Left lobe of liver (tissue), 2 donors: ENCODE measurements around the gene MTHFD2. TPM values are rescaled to one million over a fixed set of nuclear protein-coding genes. Genes with fewer than 3 reads are reported as not detected.
"Not testable (repeated sequence)": the region's sequence is repeated elsewhere in the genome, so short reads cannot be mapped to it uniquely, and the experiment has no call there.

Experiments used
- ATAC-seq: fragments of 200-7000 bp; cut with Tn5 transposase; one replicate; pipeline ENCODE4 v1.9.1; 2020; ENCODE audit warnings: mild to moderate bottlenecking, moderate library complexity
- DNase-seq: peaks from one replicate; pipeline ENCODE4 v3.0.0-alpha.2; 2020; ENCODE audit warnings: low spot score
- total RNA-seq: library from RNA; stranded (reverse); gene quantifications from one replicate; pipeline ENCODE4 v1.2.1, GENCODE V29; 2021
- donor health status: DM: no; HTN: no; CAD: no; lungs with moderate emphysema.
- donor health status: DM: no; HTN: yes; CAD: no.

MTHFD2 gene
- total RNA-seq, 1 donor from 2014 or later, result 1.7 TPM

DNA sequence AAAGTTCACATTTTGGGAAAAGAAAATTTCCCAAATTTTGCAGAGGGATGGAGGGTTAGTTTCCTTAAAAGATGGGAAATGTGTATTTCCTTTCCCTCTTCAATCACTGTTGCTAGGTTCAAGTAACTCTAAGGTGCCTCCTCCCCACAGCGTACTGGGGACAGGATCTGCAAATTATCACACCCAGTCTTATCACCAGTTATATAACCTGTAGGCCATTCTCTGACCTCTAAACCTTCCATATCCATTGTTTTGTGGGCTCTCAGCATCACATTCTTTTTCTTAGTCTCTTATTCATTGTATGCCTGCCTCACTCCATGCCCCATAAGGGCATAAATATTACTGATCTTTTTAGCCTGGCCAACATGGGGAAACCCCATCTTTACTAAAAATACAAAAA, 3.6 kb upstream of the MTHFD2 start:
- DNase-seq, result no peak
- ATAC-seq, result no peak

DNA sequence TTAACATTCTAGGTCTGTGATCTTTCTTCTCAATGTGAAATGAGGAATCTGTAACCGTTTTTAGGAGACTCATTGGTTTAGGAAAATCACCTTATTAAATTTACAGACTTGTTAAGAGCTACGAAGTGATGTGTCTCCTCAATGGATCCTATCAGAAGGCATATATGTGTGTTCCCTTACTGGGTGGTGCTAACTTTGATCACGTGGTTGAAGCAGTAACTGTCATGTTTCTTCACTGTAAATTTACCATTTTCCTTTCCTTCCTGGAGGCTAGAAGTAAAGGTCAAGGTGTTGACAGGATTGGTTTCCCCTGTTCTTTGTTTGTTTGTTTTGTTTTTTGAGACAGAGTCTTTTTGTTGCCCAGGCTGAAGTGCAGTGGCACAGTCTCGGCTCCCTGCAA, 1.4 kb upstream of the MTHFD2 start:
- ATAC-seq (no peak), DNase-seq (no peak)

DNA sequence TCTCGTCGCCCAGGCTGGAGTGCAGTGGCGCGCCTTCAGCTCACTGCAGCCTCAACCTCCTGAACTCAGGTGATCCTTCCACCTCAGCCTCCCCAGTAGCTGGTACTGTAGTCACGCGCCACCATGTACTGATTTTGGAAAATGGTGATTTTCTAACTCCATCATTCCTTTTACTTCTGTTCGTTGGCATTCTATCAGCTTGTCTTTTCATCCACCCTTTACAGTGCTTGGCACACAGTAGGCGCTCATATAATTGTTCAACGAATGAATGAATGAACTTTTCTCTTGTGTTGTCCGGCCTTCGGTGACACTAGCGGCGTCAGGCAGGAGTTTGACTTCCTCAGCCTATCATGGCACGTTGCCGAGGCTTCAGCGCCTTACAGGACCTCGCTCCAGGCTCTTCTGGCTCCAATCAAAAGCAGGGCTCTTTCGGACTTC, 373 bp upstream of the MTHFD2 start:
- no peak for ATAC-seq
- DNase-seq, result no peak

DNA sequence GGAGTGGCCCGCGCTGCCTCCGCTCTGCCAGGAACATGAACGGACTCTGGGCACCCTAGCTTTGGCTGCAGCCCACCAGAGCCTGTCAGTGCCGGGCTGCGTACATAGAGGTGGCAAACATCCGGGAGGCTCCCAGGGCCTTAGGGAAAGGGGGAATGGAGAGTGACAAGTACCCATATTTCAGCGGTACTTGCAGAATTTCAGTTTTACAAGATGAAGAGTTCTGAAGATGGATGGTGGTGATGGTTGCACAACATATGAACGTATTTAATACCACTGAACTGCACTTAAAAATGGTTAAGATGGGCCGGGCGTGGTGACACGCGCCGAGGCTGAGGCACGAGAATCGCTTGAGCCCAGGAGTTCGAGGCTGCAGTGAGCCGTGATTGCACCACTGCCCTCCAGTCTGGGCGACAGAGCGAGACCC, 873 bp downstream of the MTHFD2 start:
- DNase-seq (no peak), ATAC-seq (no peak)

DNA sequence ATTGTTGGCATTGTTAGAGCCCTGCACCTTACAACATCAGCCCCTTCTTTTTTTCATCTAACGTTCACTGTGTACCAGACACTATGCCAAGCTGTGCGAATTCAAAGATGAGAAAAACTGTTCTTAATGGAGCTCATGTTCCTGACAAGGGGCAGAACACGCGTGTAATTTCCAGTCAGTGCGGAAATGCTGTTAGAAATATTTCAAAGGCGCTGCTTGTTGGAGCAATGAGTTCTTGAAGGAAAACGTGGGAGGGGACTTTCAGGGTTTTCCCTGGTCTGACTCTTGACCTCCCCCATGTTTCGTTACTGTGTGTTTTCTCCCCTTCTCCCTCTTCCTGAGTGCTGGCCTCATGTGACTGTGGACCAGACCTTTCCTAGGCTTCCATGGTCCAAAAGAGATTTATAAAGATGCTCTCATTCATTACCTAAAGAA, 1.5 kb downstream of the MTHFD2 start:
- ATAC-seq, result no peak
- no peak for DNase-seq

DNA sequence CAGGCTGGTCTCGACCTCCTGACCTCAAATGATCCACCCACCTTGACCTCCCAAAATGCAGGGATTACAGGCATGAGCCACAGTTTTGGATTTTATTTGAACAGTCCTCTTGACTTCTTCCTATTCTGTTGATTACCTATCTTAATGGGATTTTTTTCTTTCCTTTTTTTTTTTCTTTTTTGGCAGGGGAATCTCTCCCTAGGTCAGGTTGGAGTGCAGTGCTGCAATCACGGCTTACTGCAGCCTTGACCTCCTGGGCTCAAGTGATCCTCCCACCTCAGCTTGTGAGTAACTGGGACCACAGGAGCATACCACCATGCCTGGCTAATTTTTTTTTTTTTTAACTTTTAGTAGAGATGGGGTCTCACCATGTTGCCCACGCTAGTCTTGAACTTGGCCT, 2.8 kb downstream of the MTHFD2 start:
- ATAC-seq, result no peak
- DNase-seq, result no peak

DNA sequence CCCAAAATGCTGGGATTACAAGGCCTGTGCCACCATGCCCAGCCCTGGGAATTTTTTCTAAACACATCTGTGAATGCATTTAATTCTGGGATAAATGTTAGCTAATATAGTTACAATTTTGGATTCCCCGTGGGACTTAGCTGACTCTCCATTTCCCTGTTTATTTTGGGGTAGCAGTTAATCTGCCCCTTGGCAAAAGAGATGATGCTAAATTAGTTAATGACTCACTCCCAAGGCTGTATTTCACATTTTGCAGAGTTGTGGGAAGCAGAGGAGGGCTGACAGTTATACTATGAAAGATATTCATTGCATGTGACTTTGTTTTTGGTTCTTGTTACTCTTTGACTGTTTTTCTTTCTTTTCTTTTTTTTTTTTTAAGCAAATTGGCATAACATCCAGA, 3.2 kb downstream of the MTHFD2 start:
- DNase-seq, result no peak
- ATAC-seq, result no peak

DNA sequence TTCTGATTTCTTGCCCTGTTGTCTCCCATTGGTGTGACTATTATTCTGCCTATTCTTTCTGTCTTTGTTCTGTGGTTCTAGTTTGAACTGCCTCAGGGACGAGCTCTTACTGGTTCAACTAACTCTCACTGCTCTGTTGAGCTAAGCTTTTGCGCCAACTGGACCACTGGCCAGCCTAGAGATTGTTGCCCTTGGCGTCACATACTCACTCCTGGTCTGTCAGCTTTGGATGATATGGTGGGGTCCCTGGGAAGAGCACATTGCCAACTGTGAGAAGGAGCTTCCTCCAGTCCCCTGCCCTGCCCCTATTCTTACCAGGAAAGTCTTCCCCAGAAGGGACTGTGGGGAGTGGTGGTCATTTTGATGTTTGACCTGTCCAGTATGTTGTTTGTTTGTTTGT, 6.0 kb downstream of the MTHFD2 start:
- DNase-seq (no peak), ATAC-seq (no peak)

DNA sequence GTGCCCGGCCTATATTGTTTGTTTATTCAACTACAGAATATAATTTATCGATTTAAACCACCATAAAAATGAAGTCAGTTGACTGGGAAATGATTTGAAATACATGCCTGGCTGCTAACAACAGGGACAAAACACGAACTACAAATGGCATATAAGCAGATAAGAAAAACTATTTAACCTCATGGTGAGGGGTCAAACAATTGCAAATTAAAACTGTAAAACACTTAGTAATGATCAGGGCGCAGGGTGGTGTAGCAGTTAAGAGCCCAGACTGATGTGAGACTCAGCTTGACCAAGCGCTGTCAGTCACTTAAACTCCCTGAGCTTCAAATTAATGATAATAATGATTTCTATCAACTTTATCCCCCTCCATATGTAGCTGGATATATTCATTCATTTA, 6.7 kb downstream of the MTHFD2 start:
- DNase-seq (no peak), ATAC-seq (no peak)

DNA sequence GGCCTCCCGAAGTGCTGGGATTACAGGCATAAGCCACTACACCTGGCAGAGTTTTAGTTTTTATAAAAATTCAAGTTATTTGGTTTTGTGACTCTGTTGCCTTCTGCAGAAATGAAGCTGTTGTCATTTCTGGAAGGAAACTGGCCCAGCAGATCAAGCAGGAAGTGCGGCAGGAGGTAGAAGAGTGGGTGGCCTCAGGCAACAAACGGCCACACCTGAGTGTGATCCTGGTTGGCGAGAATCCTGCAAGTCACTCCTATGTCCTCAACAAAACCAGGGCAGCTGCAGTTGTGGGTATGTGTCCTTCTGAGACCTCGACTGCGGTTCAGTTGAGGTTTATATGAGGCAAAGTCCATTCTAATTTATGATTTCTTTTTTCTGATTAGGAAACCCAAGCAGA, 7.2 kb downstream of the MTHFD2 start:
- DNase-seq, result no peak
- ATAC-seq, result no peak

DNA sequence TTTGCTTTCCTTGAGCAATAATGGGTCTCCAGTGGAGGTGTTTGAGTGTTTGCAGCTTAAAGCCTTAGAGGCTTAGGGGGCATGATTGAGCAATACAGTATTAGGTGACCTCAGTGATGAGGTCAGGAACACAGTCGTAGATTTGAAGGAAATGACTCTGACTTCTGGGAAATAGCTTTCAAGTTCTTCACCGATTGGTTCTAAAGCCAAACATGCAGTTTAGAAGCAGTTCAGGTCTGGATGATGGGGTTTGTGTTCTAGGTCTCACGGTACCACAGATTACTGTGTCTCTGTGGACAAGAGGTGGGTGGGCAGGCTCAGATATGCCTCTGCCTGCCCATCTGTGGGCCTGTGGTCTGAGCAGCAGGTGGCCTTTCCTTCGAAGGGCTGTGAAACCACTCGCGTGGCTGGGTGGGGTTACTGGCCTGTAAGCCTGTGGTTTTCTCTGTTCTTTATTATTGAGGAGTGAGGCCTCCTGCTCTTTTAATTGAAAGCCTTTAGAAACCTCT, 7.8 kb downstream of the MTHFD2 start:
- ATAC-seq, result no peak
- no peak for DNase-seq

DNA sequence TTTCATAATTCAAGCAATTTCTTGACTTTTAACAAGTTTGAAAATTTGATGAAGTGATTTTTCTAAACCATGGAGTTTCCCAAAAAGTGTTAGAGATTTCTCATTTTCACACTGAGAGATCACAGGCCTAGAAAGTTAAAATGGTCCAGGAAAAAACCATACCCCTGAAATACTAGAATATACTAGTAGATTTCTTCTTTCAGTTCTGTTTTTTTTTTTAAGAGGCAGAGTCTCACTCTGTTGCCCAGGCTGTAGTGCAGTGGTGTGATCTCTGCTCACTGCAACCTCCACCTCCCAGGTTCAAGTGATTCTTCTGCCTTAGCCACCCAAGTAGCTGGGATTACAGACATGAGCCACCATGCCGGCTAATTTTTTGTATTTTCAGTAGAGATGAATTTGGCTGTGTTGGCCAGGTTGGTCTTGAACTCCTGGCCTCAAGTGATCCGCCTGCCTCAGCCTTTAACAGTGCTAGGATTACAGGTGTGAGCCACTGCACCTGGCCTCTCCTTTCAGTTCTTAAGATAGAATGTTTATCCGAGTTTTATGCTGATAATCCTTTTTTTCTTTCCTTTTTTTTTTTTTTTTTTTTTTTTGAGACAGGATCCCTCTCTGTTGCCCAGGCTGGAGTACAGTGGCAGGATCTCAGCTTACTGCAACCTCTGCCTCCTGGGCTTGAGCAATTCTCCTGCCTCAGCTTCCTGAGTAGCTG, 14.4 kb downstream of the MTHFD2 start:
- DNase-seq, result no peak
- no peak for ATAC-seq

DNA sequence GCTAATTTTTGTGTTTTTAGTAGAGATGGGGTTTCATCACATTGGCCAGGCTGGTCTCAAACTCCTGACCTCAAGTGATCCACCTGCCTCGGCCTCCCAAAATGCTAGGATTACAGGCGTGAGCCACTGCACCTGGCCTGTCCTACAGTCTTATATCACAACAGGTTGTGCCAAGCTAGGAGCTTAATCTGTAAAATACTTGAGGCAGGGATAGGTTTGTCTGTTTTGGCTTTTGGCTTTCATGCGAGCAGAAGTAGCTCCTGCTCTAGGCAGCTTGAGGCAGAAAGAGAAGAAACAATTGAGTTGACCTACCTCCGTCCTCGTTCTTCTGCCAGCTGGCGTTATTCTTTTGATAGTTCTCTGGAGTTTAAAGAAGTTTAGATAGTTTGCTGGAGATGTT, 17.4 kb downstream of the MTHFD2 start:
- ATAC-seq, DNase-seq: not testable (repeated sequence)

DNA sequence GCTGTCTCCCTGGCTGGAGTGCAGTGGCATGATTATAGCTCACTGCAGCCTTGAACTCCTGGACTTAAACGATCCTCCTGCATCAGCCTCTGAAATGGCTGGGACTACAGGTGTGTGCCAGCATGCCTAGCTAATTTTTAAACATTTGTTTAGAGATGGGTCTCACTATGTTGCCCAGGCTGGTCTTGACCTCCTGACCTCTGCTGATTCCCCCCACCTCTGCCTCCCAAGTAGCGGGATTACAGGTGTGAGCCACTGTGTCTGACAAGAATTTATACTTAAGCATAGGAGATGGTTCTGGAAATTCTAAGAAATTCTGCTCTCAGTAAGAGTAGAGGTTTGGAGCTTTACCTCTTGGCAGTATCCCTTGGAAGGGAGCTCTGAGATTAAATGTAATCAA, 18.2 kb downstream of the MTHFD2 start:
- ATAC-seq, result no peak
- DNase-seq, result no peak

DNA sequence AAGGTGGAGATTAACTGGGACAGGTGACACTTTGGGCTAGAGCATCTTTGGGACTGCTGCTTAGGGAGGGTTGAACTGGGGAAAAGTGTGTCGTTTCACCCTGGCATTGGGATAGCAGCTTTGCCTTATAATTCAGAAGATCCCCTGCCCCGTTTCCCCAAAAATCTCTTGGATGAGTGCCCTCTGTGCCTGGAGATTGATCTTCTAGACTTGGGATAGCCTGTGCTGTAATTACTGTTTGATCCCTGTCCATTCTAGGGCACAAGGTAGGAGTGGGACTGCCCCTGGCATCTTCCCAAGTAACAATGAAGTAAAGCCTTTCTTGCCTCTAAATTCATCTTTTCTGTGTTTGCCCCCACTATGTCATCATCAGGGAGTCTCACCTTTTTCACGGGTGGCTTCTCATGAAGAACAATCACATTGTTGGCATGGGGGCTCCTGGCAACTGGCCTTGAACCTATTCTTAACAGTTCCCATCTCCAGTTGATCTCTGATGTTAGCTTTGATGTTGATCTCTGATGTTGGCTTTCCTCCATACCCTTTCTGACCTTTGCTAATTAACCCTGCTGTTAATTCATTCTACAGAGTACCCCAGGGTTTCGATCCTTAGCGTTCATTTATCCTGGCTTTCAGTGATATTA, 21.6 kb downstream of the MTHFD2 start:
- ATAC-seq, result no peak

DNA sequence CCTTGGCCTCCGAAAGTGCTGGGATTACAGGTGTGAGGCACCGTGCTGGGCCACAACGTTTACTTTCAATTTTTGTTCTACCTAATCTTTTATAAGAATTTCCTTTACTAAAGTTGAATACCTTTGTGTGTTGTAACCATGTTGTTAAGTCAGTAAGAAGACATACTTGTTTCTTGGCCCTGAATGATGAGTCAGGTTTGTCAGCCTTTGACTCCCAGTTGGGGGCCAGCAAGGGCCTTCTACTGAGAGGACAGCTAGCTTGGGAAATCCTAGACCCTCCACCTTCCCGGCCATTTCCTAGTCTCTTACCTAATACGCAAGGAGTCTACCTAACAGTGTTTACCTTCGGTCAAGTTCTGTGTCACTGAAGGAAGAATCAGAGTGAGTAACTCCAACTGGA, 22.7 kb downstream of the MTHFD2 start:
- ATAC-seq, result no peak
- no peak for DNase-seq

More for the DNA sequence above, 21.6 kb downstream of the MTHFD2 start:
- no peak for DNase-seq

DNA sequence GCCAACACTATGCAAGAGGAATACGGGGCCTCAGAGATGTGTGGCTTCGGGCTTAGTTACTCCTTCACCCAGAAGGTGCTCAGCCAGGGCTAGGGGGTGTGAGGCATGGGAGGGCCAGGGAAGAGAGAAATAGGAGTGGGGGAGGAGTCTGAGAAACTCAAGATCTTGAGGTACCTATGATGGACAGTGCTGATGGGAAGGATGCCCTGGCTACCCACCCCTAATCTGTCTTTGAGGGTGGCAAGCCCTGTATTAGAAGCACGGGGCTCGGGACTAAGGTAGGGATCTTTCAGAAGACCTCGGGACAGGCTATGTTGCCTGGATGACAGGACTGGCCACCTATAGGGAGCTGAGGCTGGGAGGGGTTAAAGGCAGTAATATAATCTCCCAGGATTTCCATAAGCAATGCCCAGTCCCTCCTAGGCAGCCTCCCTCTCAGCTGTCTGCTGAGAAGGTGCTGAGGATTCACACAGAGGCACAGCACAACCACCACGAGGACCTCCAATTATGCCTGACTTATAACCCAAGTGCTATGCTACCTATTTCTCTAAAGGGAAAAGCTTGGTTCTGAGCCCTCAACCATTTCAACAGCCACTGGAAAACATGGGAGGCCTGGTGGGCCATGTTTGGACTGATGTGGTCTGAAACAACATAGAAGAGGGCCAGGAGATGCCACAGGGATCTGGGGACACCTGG, 23.3 kb downstream of the MTHFD2 start:
- DNase-seq (no peak), ATAC-seq (no peak)

DNA sequence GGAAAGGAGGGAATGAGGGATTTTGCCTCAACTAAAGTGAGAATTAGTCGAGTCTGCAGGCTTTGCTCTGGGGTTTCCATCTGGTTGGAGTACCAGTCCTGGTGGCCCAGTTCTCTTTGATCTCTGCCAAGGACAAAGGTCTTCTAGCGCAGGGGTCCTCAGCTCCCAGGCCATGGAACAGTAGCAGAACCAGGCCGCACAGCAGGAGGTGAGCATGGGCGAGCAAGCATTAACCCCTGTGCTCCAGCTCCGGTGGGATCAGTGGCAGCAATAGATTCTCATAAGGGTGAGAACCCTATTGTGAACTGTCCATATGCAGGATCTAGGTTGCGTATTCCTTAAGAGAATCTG, 23.9 kb downstream of the MTHFD2 start:
- ATAC-seq (no peak), DNase-seq (no peak)

DNA sequence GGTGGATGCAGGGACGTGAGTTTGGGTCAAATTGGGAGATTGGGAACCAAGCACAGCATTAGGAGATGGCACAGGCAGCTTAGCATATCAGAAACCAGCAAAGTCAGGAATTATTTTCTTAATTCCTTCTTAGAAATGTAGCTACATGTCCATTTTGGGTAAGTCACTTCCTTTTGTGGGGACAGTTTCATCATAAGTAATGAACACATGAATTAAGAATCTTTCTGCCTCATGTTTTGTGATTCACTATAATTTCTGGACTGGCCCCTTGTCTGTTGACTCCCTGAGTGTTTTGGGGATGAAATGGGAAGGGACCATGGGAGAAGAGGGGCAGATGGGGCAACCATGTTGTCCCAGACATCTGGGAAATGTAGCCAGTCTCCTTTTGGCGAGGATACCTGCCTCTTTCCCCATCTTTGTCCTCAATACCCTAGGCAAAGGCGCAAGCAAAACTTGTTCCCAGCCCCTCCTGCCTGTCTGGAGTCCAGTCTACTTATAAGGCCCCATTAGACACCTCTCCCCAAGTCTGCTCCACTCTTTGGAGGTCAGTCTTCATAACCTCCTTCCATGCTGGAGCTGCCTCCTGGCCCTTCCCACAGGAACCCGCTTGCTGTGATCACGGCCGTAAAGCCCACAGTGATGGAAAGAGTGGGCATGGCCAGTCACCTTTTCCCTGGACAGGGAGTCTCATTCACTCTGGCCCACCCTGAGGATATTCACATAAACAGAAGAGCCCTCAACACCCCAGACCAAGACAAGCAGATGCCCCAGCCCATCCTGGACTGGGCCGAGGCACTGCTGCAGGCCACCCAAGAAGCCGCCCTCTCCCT, 25.7 kb downstream of the MTHFD2 start:
- DNase-seq, result peak; percentile 35
- no peak for ATAC-seq

DNA sequence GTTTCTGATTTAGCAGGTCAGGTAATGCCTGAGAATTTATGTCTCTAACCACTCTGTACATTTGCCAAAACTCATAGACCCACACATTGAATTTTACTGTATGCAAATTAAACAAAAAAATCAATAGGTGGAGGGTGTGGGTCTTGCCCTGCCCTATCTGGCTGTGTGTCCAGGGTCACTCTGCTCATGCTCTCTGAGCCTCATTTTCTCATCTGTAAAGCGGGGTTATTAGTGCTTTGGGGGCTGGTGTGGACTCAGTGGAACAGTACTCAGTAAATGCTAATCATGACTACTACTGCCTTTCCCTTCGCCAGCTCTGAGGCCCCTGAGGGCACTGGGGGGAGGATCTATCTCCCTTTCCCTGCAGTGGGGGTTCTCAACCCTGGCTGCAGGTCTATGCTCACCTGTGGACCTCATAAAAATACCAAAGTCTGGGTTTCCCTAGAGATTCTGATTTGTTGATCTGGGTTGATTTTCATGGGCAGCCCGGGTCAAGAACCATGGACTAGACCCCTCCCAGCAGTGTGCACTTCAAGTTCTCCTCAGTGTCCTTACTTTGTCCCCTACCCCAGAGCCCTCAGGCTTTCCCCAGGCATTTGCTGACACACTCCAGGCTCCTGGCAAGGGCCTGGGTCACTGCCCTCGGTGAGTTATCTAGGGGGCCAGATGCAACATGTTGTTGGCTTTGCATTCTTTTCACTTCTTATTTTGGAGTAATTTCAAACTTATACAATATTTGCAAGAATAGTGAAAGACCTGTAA, 27.5 kb downstream of the MTHFD2 start:
- DNase-seq, result no peak
- ATAC-seq, result no peak
